HG02884 (cell line): ENCODE results near the gene TEX11.
"Not testable (repeated sequence)": the region's sequence is repeated elsewhere in the genome, so short reads cannot be mapped to it uniquely, and the experiment has no call there.

Experiments used
- ATAC-seq: cut with Tn5 transposase; IDR thresholded peaks from one replicate; pipeline ENCODE4 v1.9.1; 2021; ENCODE audit warnings: mild to moderate bottlenecking, moderate library complexity; ENCODE audit not compliant: unreplicated experiment

TEX11 gene

DNA sequence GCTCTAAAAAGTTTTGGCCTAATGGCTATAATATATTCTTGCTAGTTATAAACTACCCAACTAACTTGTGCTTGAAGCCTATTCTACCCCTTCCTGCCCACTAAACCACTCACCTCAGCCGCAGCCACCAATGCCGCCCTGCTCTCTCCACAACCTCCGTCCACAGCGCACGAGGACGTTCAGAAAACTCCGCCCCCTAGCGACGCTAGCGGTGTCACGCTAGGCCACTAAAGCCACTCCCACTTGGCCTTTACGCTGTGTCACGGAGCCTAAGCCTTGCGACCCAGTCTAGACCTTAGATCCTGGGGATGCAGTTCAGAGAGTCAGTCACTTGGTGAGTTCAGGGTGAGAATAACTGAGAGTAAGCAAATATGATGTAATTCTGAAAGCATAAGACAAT is at the start of gene TEX11:
TEX11 (minus strand) TSS at position 171 of the 400 bp plus-strand sequence. CDS start 922 bp downstream, outside the sequence.
- ATAC-seq = no peak

GRCh38 chrX:70954871-70955270 is 46.4 kb upstream of the TEX11 start:
- ATAC-seq = no peak

DNA sequence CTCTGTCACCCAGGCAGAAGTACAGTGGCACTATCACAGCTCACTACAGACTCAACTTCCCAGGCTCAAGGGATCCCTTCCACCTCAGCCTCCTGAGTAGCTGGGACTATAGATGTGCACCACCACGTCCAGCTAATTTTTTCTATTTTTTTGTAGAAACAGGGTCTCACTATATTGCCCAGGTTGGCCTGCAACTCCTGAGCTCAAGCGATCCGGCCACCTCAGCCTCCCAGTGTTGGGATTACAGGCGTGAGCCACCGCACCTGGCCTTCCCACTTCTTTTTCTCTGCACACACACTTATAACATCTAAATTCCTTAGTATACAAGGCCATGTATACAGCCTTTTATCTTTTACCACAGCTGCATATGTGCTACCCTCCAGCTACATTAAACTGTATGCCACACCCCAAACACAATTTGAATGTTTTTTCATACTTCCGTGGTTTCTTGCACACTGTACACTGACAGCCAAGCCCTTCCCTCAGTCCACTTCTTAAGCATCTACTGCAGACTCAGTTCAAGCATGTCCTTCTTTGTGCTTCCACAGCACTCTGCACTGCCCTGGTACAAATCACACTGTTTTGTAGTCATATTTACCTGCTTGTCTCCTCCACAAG is 15.9 kb upstream of the TEX11 start:
- ATAC-seq = no peak

GRCh38 chrX:70922774-70923473 is 14.4 kb upstream of the TEX11 start:
- ATAC-seq = no peak

- ATAC-seq = no peak
These were observed 13.3 kb upstream of the TEX11 start for GRCh38 chrX:70921709-70922352.

DNA sequence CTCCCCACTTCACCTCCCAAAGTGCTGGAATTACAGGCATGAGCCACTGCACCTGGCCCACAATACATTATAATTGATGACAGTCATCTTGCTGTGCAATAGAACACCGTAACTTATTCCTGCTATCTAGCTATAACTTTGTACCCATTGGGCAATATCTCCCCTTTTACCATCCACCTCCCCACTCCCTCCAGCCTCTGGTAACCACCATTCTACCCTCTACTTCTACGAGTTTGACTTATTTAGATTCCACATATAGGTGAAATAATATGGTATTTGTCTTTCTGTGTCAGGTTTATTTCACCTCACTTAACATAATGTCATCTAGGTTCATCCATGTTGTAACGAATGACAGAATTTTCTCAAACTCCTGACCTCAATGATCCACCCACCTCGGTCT is 8.2 kb upstream of the TEX11 start:
- no peak for ATAC-seq

DNA sequence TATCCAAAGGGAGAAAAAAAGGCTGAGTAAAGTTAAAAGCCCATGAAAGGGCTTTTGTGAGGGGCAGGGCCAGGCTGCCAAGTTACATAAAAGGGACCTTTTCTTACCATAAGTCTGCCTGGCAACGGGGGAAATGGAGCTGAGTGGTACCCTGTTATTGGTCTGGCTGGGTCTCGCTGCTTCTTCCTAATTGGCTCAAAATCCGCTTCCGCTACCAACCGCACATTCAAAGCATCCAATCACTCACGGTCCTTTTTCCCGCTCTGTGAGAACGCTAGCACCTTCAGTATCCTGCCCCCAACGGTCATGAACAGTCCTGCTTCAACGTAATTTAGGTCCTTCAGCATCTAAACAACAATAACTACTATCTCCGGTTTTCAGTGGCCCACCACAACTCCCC is 611 bp downstream of the TEX11 start:
- no peak for ATAC-seq

DNA sequence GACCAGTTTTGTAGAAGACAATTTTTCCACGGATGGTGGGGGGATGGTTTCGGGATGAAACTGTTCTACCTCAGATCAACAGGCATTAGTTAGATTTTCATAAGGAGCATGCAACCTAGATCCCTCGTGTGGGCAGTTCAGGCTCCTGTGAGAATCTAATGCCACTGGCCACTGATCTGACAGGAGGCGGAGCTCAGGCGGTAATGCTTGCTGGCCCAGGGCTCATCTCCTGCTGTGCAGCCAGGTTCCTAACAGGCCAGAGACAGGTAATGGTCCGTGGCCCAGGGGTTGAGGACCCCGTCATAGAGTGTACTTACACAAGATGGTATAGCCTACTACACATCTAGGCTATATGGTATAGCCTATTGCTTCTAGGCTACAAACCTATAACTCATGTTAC is 7.0 kb downstream of the TEX11 start:
- ATAC-seq = no peak

- not testable (repeated sequence) for ATAC-seq
These were observed 18.1 kb downstream of the TEX11 start for GRCh38 chrX:70890441-70890840.

DNA sequence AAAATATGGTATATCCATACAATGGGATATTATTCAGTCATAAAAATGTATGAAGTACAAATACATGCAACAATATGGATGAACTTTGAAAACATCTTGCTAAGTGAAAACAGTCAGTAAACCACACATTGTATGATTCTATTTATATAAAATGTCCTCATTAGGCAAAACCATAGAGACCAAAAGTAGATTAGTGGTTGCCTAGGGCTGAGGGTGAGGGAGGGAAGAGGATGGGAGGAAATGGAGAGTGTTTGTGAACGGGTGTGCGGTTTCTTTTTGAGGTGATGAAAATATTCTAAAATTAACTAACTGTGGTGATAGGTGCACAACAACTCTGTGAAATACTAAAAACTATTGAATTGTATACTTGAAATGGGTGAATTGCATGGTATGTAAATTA is 29.6 kb downstream of the TEX11 start:
- peak; percentile 60 for ATAC-seq

DNA sequence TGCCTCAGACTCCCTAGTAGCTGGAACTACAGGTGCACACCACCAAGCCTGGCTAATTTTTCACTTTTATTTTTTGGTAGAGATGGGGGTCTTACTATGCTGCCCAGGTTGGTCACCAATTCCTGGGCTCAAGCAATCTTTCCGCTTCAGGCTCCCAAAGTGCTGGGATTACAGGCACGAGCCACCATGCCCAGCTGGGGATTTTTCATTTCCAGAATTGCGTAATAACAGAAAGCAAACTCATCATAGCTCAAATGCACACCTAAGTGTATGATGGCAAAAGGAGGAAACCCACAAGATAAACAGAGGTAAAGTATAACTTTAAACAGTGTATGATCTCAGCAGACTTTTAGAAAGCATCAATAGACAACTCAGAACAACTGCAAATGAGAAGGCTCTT is 56.2 kb downstream of the TEX11 start:
- ATAC-seq = no peak

DNA sequence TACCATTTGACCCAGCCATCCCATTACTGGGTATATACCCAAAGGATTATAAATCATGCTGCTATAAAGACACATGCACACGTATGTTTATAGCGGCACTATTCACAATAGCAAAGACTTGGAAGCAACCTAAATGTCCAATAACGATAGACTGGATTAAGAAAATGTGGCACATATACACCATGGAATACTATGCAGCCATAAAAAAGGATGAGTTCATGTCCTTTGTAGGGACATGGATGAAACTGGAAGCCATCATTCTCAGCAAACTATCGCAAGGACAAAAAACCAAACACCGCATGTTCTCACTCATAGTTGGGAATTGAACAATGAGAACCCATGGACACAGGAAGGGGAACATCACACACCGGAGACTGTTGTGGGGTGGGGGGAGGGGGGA is 64.4 kb downstream of the TEX11 start:
- not testable (repeated sequence) for ATAC-seq

GRCh38 chrX:70843620-70844019 is 64.9 kb downstream of the TEX11 start:
- ATAC-seq = not testable (repeated sequence)

GRCh38 chrX:70834589-70834988 is 73.9 kb downstream of the TEX11 start:
- ATAC-seq = no peak

DNA sequence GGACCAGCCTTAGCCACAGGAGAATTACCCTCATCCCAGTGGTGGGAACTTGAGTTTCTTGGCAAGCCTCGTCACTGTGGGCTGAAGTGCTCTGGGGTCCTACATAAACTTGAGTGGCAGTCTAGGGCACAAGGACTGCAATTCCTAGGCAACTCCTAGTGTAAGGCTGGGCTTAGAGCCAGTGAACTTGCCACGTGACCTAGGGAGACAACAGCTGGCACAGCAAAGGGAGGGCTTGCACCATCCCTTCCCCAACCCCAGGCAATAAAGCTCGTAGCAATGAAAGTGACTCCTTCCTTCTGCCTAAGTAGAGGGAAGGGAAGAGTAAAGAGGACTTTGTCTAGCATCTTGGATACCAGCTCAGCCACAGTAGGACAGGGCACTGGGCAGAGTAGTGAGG is 81.8 kb downstream of the TEX11 start:
- ATAC-seq = no peak

- ATAC-seq = no peak
These were observed 83.1 kb downstream of the TEX11 start for GRCh38 chrX:70825366-70825765.

DNA sequence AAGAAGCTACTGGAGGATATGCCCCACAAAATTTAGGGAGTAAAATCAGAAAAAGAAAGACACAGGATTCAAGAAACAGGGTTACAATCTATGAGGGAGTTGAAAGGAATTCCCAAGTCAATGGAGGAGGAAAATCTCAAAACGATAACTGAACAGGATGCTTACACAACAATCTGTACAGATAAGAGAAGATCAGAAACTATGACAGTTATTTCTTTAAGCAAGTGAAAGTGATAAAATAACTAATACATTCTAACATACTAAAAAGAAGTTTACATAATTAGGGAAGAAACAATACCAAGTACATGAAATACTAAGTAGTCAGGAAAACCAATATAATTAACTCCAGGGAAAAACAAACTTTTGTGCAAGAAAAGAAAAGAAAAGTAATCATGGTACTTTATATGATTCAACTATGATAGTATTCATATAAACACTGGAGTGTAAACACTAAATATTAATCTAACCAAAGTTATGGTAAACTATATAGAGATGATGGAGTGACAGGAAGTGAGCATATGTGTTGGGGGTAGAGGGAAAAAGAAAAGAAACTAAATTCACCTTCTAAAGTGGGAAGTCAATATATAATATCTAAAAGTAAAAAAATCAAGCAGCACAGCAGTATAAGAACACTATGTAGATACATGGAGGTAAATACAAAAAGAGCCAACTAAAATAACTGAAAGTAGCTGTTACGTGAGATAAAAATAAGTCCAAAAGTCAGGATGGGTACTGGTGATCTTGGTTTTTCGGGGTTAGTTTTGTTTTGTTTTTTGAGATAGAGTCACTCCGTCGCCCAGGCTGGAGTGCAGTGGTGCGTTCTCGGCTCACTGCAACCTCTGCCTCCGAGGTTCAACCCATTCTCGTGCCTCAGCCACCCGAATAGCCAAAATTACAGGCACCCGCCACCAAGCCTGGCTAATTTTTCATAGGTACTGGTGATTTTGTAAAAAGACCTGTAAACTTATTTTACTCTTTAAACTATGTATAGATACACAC is 99.3 kb downstream of the TEX11 start:
- ATAC-seq = no peak

- ATAC-seq = no peak
These were observed 102.4 kb downstream of the TEX11 start for GRCh38 chrX:70806081-70806480.

DNA sequence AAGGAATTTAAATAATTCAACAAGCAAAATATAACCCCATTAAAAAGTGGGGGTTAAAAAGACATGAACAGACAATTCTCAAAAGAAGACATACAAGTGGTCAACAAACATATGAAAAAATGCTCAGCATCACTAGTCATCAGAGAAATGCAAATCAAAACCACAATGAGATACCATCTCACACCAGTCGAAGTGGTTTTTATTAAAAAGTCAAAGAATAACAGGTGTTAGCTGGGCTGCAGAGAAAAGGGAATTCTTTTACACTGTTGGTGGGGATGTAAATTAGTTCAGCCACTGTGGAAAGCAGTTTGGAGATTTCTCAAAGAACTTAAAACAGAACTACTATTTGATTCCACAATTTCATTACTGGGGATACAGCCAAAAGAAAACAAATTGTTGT is 111.8 kb downstream of the TEX11 start:
- not testable (repeated sequence) for ATAC-seq

DNA sequence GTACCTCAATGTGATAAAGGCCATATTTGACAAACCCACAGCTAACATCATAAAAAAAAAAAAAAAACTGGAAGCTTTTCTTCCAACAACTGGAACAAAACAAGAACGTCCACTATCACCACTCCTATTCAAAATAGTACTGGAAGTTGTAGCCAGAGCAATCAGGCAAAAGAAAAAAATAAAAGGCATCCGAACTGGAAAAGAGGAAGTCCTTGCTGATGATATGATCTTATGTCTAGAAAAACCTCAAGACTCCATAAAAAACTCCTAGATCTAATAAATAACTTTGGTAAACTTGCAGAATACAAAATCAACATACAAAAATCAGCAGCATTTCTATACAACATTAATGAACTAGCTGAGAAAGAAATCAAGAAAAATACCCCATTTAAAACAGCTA is 134.3 kb downstream of the TEX11 start:
- no peak for ATAC-seq

DNA sequence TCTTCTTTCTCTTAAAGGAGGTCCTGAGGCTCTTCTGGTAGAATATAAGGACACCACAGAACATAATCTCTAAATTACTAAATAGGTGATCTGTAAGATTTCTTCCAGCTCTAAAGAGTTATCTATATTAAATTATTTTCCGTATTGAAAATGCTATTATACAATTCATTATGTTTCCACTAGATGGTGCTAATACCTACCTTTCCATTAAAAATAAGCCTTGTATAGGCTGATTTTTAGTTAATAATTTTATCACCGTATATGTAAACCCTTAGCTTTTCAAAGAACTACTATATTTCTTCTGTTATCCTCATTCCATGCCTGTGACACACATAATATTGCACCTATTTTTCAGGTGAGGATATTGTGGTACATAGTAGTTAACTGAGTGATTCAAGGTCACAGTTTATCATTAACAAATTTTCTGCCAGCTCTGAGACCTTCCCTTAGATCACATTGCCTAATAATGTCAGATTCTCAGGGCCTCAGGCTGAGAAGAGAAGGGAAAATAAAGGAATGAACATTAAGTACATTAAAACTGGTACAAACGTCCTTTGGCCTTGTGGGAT is 138.8 kb downstream of the TEX11 start:
- ATAC-seq = no peak
